ENCODE results near the gene SORBS2.

- TF ChIP-seq POLR2A (IDR thresholded peaks at IDR 0.05) (no peak), CTCF (IDR thresholded peaks at IDR 0.05) (no peak)
These were observed 273.2 kb downstream of the SORBS2 start for GRCh38 chr4:185538806-185539205.
